ENCODE data around the gene MYO9A.

- TF ChIP-seq CTCF (conservative IDR thresholded peaks at IDR 0.05) (no peak), ZFX (IDR thresholded peaks at IDR 0.05) (no peak)
Observed at GRCh38 chr15:71792521-71792920, 325.4 kb downstream of the MYO9A start.
